Natural killer cell (primary cell): ENCODE data around the gene BRAT1. TPM values are rescaled to one million over a fixed set of nuclear protein-coding genes. Genes with fewer than 3 reads are reported as not detected.

Experiments
- ATAC-seq, 3 donors: fragments of 150-1000 bp in 2 of 3; fragments of 200-7000 bp in 1 of 3; cut with Tn5 transposase; 1 replicate in 1 of 3; 2 replicates in 2 of 3; pipeline ENCODE4 v1.10.0; 2021; ENCODE audit warnings: mild to moderate bottlenecking in 2 of 3, moderate library complexity in 2 of 3
- DNase-seq, 2 donors: peaks; one replicate each; pipeline versions ENCODE4 v3.0.0 to v3.0.0-alpha.2; 2013 to 2021; ENCODE audit warnings: mixed read lengths in 1 of 2
- H3K27ac ChIP-seq: one replicate; pipeline ENCODE4 v1.5.1; 2013; ENCODE audit warnings: mild to moderate bottlenecking, low read length
- H3K27me3 ChIP-seq: one replicate; pipeline ENCODE4 v1.6.1; 2013; ENCODE audit warnings: low read length; ENCODE audit not compliant: control insufficient read depth, insufficient read depth
- H3K36me3 ChIP-seq: one replicate; pipeline ENCODE4 v1.6.1; 2013; ENCODE audit warnings: low read length; ENCODE audit not compliant: control insufficient read depth, insufficient read depth
- H3K4me1 ChIP-seq: one replicate; pipeline ENCODE4 v1.6.1; 2013; ENCODE audit warnings: low read length; ENCODE audit not compliant: control insufficient read depth, insufficient read depth
- H3K4me3 ChIP-seq: one replicate; pipeline ENCODE4 v1.5.1; 2013; ENCODE audit warnings: low read length
- H3K9me3 ChIP-seq: one replicate; pipeline ENCODE4 v1.6.1; 2013; ENCODE audit warnings: low read length; ENCODE audit not compliant: control insufficient read depth, insufficient read depth
- H3K27ac Mint-ChIP-seq, 2 donors: one replicate each; pipeline ENCODE4 v1.8.0; 2022; ENCODE audit warnings: mild to moderate bottlenecking in 2 of 2, mixed read lengths in 2 of 2, moderate library complexity in 1 of 2
- H3K27me3 Mint-ChIP-seq, 2 donors: one replicate each; pipeline ENCODE4 v1.8.0; 2022; ENCODE audit warnings: low read depth in 2 of 2, mixed read lengths in 2 of 2
- H3K36me3 Mint-ChIP-seq: one replicate; pipeline ENCODE4 v1.8.0; 2022; ENCODE audit warnings: mixed read lengths
- H3K4me1 Mint-ChIP-seq, 2 donors: one replicate each; pipeline ENCODE4 v1.8.0; 2022; ENCODE audit warnings: mixed read lengths in 2 of 2
- H3K4me3 Mint-ChIP-seq: one replicate; pipeline ENCODE4 v1.8.0; 2022; ENCODE audit warnings: mild to moderate bottlenecking, moderate library complexity, mixed read lengths
- H3K9me3 Mint-ChIP-seq, 2 donors: one replicate each; pipeline ENCODE4 v1.8.0; 2022; ENCODE audit warnings: mixed read lengths in 2 of 2
- WGBS: methylation state at CpG from one replicate; pipeline ENCODE4 v1.1.7; 2013; ENCODE audit warnings: missing lambda C conversion rate; ENCODE audit not compliant: insufficient coverage; 5-methylcytosine and 5-hydroxymethylcytosine counted together
- intact Hi-C: fragments of 100-400 bp; cut with micrococcal nuclease; formaldehyde crosslinking; loops from one replicate; pipeline ENCODE4 v1.14.2; 2022
- total RNA-seq, 4 donors: library from RNA; stranded (reverse); fragments of 120-200 nt in 1 of 4; gene quantifications; one replicate each; pipeline versions ENCODE4 v1.2.3 to v1.2.4, GENCODE V29; 2013 to 2022
- TF ChIP-seq, protein P1 (sequence below): fragments of 200-600 bp; IDR thresholded peaks from one replicate; pipeline ENCODE4 v1.8.0; 2022; ENCODE audit warnings: antibody characterized with exemption

The BRAT1 gene
- total RNA-seq, 3 donors from 2014 or later (not counting 1 experiment from before 2014, with no cell fraction given): 24.9 to 26.7 (median 25.6) TPM

DNA sequence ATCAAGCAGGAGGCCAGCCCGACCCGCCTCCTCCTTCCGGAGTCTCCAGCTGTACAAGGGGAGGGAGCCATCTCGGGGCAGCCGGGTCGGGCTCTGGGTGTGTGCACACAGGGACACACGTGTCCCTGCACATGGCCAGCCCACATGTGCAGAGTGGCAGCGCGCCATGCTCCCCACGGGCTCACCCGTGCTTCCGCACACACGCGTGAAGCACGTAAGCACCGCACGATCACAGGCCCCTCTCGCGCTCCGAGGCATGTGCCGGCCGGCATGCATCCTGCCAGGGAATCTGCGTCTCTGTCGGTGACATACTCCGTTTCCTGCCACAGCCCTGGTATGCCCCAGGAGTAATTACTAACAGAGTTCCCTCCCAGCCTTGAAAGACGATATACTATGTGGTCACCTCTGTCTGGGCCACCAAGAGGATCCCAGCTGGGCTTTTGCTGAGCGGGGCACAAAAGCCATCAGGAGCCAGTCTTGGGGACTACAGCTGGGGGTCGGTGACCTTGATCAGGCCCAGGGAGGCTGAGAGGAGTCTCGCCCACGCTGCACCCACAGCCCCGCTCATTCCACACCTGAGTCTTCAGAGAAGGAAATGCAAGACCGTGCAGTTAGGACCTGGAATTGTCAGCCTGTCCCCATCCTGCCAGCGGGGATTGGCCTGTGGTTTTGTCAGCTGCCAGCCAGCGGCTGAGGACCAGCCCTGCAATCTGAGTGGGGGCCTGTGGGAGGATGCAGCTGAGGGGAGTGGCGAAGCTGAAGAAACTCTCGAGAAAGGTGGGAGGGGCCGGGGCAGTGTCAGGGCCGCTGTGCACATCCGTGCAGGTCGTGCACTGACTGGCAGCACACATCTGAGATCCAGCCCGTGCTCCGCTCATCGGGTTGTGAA, 46.8 kb downstream of the BRAT1 start:
- intact Hi-C loops: loop anchor here (1.0 kb wide), 1 partner anchor 22 kb away; no protein-coding TSS in a partner anchor
- H3K9me3 ChIP-seq: no peaks in the 10 kb centered on the region
- no peaks in the 10 kb centered on the region for H3K9me3 Mint-ChIP-seq
- 6% methylated on average over 43 of the region's 43 CpGs for WGBS
- peaks cover 37 to 61% of the 10 kb centered on the region in 2 donors for H3K4me1 Mint-ChIP-seq
- peak overlapping the region; percentile 12 for H3K4me3 ChIP-seq
- TF ChIP-seq, protein P1, sequence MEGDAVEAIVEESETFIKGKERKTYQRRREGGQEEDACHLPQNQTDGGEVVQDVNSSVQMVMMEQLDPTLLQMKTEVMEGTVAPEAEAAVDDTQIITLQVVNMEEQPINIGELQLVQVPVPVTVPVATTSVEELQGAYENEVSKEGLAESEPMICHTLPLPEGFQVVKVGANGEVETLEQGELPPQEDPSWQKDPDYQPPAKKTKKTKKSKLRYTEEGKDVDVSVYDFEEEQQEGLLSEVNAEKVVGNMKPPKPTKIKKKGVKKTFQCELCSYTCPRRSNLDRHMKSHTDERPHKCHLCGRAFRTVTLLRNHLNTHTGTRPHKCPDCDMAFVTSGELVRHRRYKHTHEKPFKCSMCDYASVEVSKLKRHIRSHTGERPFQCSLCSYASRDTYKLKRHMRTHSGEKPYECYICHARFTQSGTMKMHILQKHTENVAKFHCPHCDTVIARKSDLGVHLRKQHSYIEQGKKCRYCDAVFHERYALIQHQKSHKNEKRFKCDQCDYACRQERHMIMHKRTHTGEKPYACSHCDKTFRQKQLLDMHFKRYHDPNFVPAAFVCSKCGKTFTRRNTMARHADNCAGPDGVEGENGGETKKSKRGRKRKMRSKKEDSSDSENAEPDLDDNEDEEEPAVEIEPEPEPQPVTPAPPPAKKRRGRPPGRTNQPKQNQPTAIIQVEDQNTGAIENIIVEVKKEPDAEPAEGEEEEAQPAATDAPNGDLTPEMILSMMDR: no peak
- DNase-seq (peak; percentile 72 to 94), ATAC-seq (peak; percentile 49 to 68 (median 61))
- no peaks in the 10 kb centered on the region for H3K36me3 ChIP-seq
- no peaks in the 10 kb centered on the region for H3K36me3 Mint-ChIP-seq
- peaks cover 64% of the 10 kb centered on the region for H3K4me1 ChIP-seq
- H3K4me3 Mint-ChIP-seq: peak overlapping the region; percentile 76
- H3K27ac Mint-ChIP-seq: peak overlapping the region in 1 of 2 donors; percentile 95
- no peaks in the 10 kb centered on the region for H3K27me3 ChIP-seq
- no peaks in the 10 kb centered on the region for H3K27me3 Mint-ChIP-seq
- peak overlapping the region; percentile 90 for H3K27ac ChIP-seq

DNA sequence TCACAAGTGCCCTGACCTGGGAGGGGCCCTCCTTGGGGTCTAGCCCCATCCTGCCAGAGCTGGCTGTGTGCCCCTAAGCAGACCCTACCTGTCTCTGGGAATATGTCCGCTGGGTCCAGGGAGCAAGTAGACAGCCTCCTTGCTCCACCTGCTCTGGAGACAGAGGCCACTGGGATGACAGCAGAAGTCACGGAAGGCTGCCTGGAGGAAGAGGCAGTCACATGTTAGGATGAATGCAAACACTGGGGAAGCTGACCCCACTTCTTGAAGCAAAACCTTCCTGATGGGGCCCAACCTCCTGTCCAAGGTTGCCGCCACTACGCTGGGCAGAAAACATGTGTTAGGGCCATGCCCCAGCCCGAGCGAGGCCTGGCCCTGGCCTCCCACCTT, 47.4 kb downstream of the BRAT1 start:
- TF ChIP-seq, protein P1: no peak
- peak overlapping the region; percentile 90 for H3K27ac ChIP-seq
- no peak overlapping the region for H3K4me3 ChIP-seq
- no peaks in the 10 kb centered on the region for H3K36me3 Mint-ChIP-seq
- DNase-seq (peak in 1 of 2 donors; percentile 26), ATAC-seq (no peak)
- H3K9me3 ChIP-seq: no peaks in the 10 kb centered on the region
- no peaks in the 10 kb centered on the region for H3K36me3 ChIP-seq
- WGBS: 78% methylated on average over 6 of the region's 6 CpGs
- H3K27me3 ChIP-seq: no peaks in the 10 kb centered on the region
- H3K9me3 Mint-ChIP-seq: no peaks in the 10 kb centered on the region
- no peaks in the 10 kb centered on the region for H3K27me3 Mint-ChIP-seq
- H3K27ac Mint-ChIP-seq: peak overlapping the region in 1 of 2 donors; percentile 95
- peaks cover 57% of the 10 kb centered on the region for H3K4me1 ChIP-seq
- peak overlapping the region; percentile 76 for H3K4me3 Mint-ChIP-seq
- intact Hi-C loops: loop anchor here (1.0 kb wide), 1 partner anchor 22 kb away; no protein-coding TSS in a partner anchor
- H3K4me1 Mint-ChIP-seq: peaks cover 34 to 55% of the 10 kb centered on the region in 2 donors

DNA sequence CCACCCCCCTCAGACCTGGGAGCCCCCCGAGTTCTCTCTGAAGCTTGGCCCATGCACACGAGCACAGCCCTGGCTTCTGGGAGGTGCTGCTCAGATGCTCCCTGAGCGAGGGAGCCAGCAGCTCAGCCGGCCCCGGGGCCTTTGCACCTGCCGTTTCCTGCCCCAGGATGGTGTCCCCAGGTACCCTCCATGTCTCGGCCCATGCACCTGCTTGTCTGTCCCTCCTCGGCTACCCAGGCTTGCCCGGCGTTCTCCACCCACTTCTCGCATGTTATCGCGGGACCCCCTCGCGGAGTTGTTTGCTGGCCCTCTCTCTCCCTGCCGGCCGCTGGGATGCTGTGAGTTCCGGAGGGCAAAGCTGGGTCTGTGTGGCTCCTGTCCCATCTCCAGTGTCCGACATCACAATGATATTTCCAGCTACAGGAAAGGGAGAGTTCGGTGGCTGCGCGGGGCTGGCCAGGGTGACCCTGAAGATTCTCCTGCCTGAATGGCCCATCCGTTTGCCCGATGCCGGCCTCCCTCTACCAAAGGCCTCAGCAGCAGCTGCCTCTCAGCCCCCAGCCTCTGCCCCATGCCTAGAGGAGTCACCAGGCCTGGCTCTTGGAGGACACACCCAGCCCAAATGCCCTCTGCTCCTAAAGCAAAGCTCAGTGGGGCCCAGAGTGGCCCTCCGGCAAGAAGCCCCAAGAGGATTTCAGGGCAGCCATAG, 48.0 kb downstream of the BRAT1 start:
- H3K4me1 ChIP-seq: peaks cover 52% of the 10 kb centered on the region
- H3K4me3 ChIP-seq: no peak overlapping the region
- no peaks in the 10 kb centered on the region for H3K36me3 Mint-ChIP-seq
- no peaks in the 10 kb centered on the region for H3K36me3 ChIP-seq
- H3K9me3 Mint-ChIP-seq: no peaks in the 10 kb centered on the region
- H3K27ac Mint-ChIP-seq: peak overlapping the region in 1 of 2 donors; percentile 95
- ATAC-seq (no peak), DNase-seq (no peak)
- no peak overlapping the region for H3K27ac ChIP-seq
- H3K4me1 Mint-ChIP-seq: peaks cover 29 to 49% of the 10 kb centered on the region in 2 donors
- WGBS: 88% methylated on average over 26 of the region's 26 CpGs
- H3K27me3 ChIP-seq: no peaks in the 10 kb centered on the region
- no peak overlapping the region for H3K4me3 Mint-ChIP-seq
- no peaks in the 10 kb centered on the region for H3K9me3 ChIP-seq
- TF ChIP-seq, protein P1: no peak
- H3K27me3 Mint-ChIP-seq: no peaks in the 10 kb centered on the region
- intact Hi-C loops: no loop called here
